Chondrocyte (in vitro differentiated cells): ENCODE measurements around the gene ABHD1. TPM values are rescaled to one million over a fixed set of nuclear protein-coding genes. Genes with fewer than 3 reads are reported as not detected.
"Not testable (repeated sequence)": the region's sequence is repeated elsewhere in the genome, so short reads cannot be mapped to it uniquely, and the experiment has no call there.

Source experiments
- DNase-seq: peaks from one replicate; pipeline ENCODE4 v3.0.0; 2021; ENCODE audit warnings: mixed read lengths, low spot score
- H3K27ac Mint-ChIP-seq: one replicate; pipeline ENCODE4 v1.8.0; 2021; ENCODE audit warnings: mild to moderate bottlenecking, moderate library complexity, mixed read lengths; ENCODE audit not compliant: unreplicated experiment
- H3K27me3 Mint-ChIP-seq: 2 replicates; pipeline ENCODE4 v1.8.0; 2021; ENCODE audit warnings: low read depth, mixed read lengths
- H3K36me3 Mint-ChIP-seq: 2 replicates; pipeline ENCODE4 v1.8.0; 2021; ENCODE audit warnings: low read depth, mixed read lengths
- H3K4me1 Mint-ChIP-seq: 2 replicates; pipeline ENCODE4 v1.8.0; 2021; ENCODE audit warnings: low read depth, mild to moderate bottlenecking, mixed read lengths
- H3K4me3 Mint-ChIP-seq: one replicate; pipeline ENCODE4 v1.8.0; 2021; ENCODE audit warnings: mild to moderate bottlenecking, moderate library complexity, mixed read lengths; ENCODE audit not compliant: unreplicated experiment
- H3K9me3 Mint-ChIP-seq: 2 replicates; pipeline ENCODE4 v1.8.0; 2021; ENCODE audit warnings: low read depth, mixed read lengths
- CTCF ChIP-seq: fragments of 200-600 bp; sonication (generic); IDR thresholded peaks from 2 replicates; pipeline ENCODE4 v1.5.0; 2021; ENCODE audit warnings: antibody characterized with exemption, mild to moderate bottlenecking, moderate library complexity
- total RNA-seq: library from RNA; stranded (reverse); gene quantifications from 3 replicates; pipeline ENCODE4 v1.2.1, GENCODE V29; 2021

ABHD1 gene
- total RNA-seq, 1 donor from 2014 or later = 0.30 TPM

GRCh38 chr2:27105981-27106380 lies 17.6 kb upstream of the ABHD1 start:
- no peak overlapping the region for H3K27ac Mint-ChIP-seq
- no peak for DNase-seq
- peaks cover 3% of the 10 kb centered on the region for H3K36me3 Mint-ChIP-seq
- TF ChIP-seq CTCF = no peak
- peaks cover 7% of the 10 kb centered on the region for H3K4me1 Mint-ChIP-seq
- H3K9me3 Mint-ChIP-seq = no peaks in the 10 kb centered on the region
- no peak overlapping the region for H3K4me3 Mint-ChIP-seq
- peaks cover 1% of the 10 kb centered on the region for H3K27me3 Mint-ChIP-seq

- H3K4me1 Mint-ChIP-seq = peaks cover 7% of the 10 kb centered on the region
- H3K27me3 Mint-ChIP-seq = no peaks in the 10 kb centered on the region
- H3K27ac Mint-ChIP-seq = no peak overlapping the region
- no peak overlapping the region for H3K4me3 Mint-ChIP-seq
- no peaks in the 10 kb centered on the region for H3K9me3 Mint-ChIP-seq
- peaks cover 3% of the 10 kb centered on the region for H3K36me3 Mint-ChIP-seq
- no peak for TF ChIP-seq CTCF
- DNase-seq = no peak
These were observed 15.4 kb upstream of the ABHD1 start for GRCh38 chr2:27108221-27108620.

GRCh38 chr2:27109083-27109482 lies 14.5 kb upstream of the ABHD1 start:
- Mint-ChIP-seq H3K36me3 (peaks cover under 1% of the 10 kb centered on the region), H3K27ac (no peak overlapping the region), H3K27me3 (no peaks in the 10 kb centered on the region), H3K4me1 (peaks cover 7% of the 10 kb centered on the region), H3K9me3 (no peaks in the 10 kb centered on the region), H3K4me3 (no peak overlapping the region)
- TF ChIP-seq CTCF = no peak
- DNase-seq = no peak

GRCh38 chr2:27110603-27111352 lies 12.8 kb upstream of the ABHD1 start:
- not testable (repeated sequence) for H3K4me1 Mint-ChIP-seq, H3K27ac Mint-ChIP-seq, DNase-seq, H3K36me3 Mint-ChIP-seq, H3K27me3 Mint-ChIP-seq, H3K4me3 Mint-ChIP-seq, H3K9me3 Mint-ChIP-seq

- H3K36me3 Mint-ChIP-seq, H3K4me3 Mint-ChIP-seq, H3K4me1 Mint-ChIP-seq, H3K9me3 Mint-ChIP-seq, H3K27me3 Mint-ChIP-seq, H3K27ac Mint-ChIP-seq, DNase-seq: not testable (repeated sequence)
These were observed 12.1 kb upstream of the ABHD1 start for GRCh38 chr2:27111392-27112078.

- TF ChIP-seq CTCF = no peak
- Mint-ChIP-seq H3K4me1 (peaks cover 10% of the 10 kb centered on the region), H3K27me3 (peaks cover 14% of the 10 kb centered on the region), H3K36me3 (no peaks in the 10 kb centered on the region), H3K27ac (no peak overlapping the region), H3K4me3 (no peak overlapping the region), H3K9me3 (no peaks in the 10 kb centered on the region)
- DNase-seq = no peak
These were observed 8.1 kb upstream of the ABHD1 start for GRCh38 chr2:27115519-27115918.
